ENCODE measurements around the gene IFNW1. TPM values are rescaled to one million over a fixed set of nuclear protein-coding genes. Genes with fewer than 3 reads are reported as not detected.

Gene IFNW1
- total RNA-seq, 2 donors from 2014 or later: not detected

GRCh38 chr9:21119093-21119770, 22.4 kb downstream of the IFNW1 start:
- DNase-seq (ENCODE audit: low spot score): no peak
- intact Hi-C loops (cut with DNase I): loop anchor here (10.0 kb wide), 1 partner anchor 1194 kb away; no protein-coding TSS in a partner anchor

- intact Hi-C loops (cut with DNase I): loop anchor here (10.0 kb wide), 1 partner anchor 1190 kb away; no protein-coding TSS in a partner anchor
- DNase-seq (ENCODE audit: low spot score): no peak
Measured at GRCh38 chr9:21114311-21114710, 27.3 kb downstream of the IFNW1 start.

- DNase-seq (ENCODE audit: low spot score): no peak
- intact Hi-C loops (cut with DNase I): loop anchor here (10.0 kb wide), 1 partner anchor 1186 kb away; no protein-coding TSS in a partner anchor
Measured at GRCh38 chr9:21110708-21111576, 30.7 kb downstream of the IFNW1 start.

GRCh38 chr9:21104787-21105186, 36.8 kb downstream of the IFNW1 start:
- intact Hi-C loops (cut with DNase I): no loop called here
- DNase-seq (ENCODE audit: low spot score): no peak

DNA sequence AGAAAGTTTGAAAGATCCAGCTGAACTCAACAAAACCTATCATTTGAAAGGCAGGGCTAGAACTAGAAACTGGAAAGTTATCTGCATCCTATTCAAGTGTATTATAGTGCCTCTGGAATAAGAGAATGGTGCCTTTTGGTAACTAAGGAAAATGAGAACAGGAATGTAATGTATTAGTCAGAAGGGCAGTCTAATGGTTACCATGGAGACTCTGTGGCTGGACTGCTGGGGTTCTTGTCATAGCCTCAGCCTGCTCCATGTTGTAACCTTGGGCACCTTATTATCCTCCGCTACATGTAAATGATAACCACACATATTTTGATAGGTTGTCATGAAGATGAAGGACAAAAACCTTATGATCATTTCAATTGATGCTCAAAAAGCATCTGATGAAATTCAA, 39.3 kb downstream of the IFNW1 start:
- DNase-seq (ENCODE audit: low spot score): no peak
- intact Hi-C loops (cut with DNase I): no loop called here

- intact Hi-C loops (cut with DNase I): no loop called here
- no peak for DNase-seq (ENCODE audit: low spot score)
Measured at GRCh38 chr9:21097817-21098216, 43.8 kb downstream of the IFNW1 start.

DNA sequence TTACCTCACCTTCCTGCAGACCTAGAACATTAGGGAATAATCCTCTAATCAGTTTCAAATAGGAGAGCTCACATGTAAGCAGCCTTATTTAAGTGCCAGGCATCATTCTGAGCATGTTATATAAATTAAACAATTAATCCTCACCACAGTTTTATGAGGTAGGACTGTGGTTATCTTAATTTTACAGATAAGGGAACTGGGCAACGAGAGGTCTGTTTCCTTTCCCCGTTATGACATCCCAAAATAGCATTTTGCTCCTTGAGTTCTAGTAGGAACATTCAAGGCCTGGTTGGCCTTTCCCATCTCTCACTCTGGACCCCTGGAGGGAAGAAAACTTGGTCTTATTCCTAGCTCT, 44.8 kb downstream of the IFNW1 start:
- DNase-seq (ENCODE audit: low spot score): no peak
- intact Hi-C loops (cut with DNase I): no loop called here

- intact Hi-C loops (cut with DNase I): no loop called here
- DNase-seq (ENCODE audit: low spot score): no peak
Measured at GRCh38 chr9:21096172-21096900, 45.3 kb downstream of the IFNW1 start.

DNA sequence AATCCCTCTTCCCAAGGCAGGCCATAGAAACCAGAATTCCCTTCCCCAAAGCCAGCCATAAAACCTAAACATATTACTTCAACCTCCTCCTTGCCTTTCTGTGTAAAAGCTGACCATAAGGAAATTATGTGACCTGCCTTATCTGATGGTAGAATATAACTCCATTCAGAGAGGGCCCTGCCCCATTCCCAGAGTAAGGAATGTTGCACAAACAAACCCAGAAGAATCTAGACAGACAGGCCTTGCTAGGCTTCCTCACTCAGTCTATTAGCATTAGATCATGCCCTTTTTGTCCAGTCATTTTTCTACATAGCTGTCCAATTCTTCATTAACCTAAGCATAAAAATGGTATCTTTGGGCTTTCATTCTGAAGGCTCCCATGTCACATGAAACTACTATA, 46.1 kb downstream of the IFNW1 start:
- intact Hi-C loops (cut with DNase I): no loop called here
- DNase-seq (ENCODE audit: low spot score): no peak

Other genes with a start within 250 kb of the IFNW1 start
- 1 to 10 TPM; 1.6 to 2.1 TPM for gene HACD4, start 110.2 kb downstream of the IFNW1 start, total RNA-seq
- not detected for gene IFNB1, start 63.9 kb downstream of the IFNW1 start, total RNA-seq
- gene IFNA21, start 24.8 kb upstream of the IFNW1 start, total RNA-seq: not detected
- gene IFNA4, start 45.8 kb upstream of the IFNW1 start, total RNA-seq: not detected
- gene IFNA7, start 60.4 kb upstream of the IFNW1 start, total RNA-seq: not detected
- gene IFNA10, start 65.3 kb upstream of the IFNW1 start, total RNA-seq: not detected
- not detected for gene IFNA16, start 75.5 kb upstream of the IFNW1 start, total RNA-seq
- gene IFNA17, start 86.4 kb upstream of the IFNW1 start, total RNA-seq: not detected
- gene IFNA14, start 98.2 kb upstream of the IFNW1 start, total RNA-seq: not detected
- gene IFNA5, start 163.5 kb upstream of the IFNW1 start, total RNA-seq: not detected
- gene KLHL9, start 193.6 kb upstream of the IFNW1 start, total RNA-seq: 10 to 100 TPM; 21.9 to 24.2 TPM
- not detected for gene IFNA6, start 209.1 kb upstream of the IFNW1 start, total RNA-seq
- not detected for gene IFNA13, start 226.2 kb upstream of the IFNW1 start, total RNA-seq
- gene IFNA2, start 243.6 kb upstream of the IFNW1 start, total RNA-seq: not detected

Measured in posterior vena cava (tissue), 2 donors.